Right lobe of liver (tissue), 4 donors: Measurements from ENCODE around the gene LRP3.

Experiments used
- CTCF ChIP-seq, 4 donors: fragments of 200-600 bp in 3 of 4; fragments of 450-650 bp in 1 of 4; IDR thresholded peaks; one replicate each; pipeline versions ENCODE4 v1.5.1 to v1.8.0; 2016 to 2022; ENCODE audit warnings: antibody characterized with exemption in 4 of 4, mild to moderate bottlenecking in 2 of 4
- POLR2A ChIP-seq: fragments of 450-650 bp; IDR thresholded peaks from one replicate; pipeline ENCODE4 v1.6.1; 2017; ENCODE audit warnings: antibody characterized with exemption, mild to moderate bottlenecking
- donor health status: DM: no; HTN: no; CAD: no.
- donor health status: DM: no; HTN: no; CAD: no.
- donor health status: DM: no; HTN: yes; CAD: no.

- TF ChIP-seq CTCF (IDR thresholded peaks at IDR 0.05) (no peak), POLR2A (no peak)
Measured at GRCh38 chr19:33226550-33227241, 32.6 kb downstream of the LRP3 start.
